GM23248 (cell line): Measurements from ENCODE around the gene PTPRZ1. TPM values are rescaled to one million over a fixed set of nuclear protein-coding genes. Genes with fewer than 3 reads are reported as not detected.

Source experiments
- DNase-seq: peaks from one replicate; pipeline ENCODE4 v3.0.0-alpha.2; 2015
- H2AFZ ChIP-seq: fragments of 200-600 bp; sonication (generic); 2 replicates; pipeline ENCODE4 v1.6.1; 2016; ENCODE audit warnings: antibody characterized with exemption
- H3F3A ChIP-seq: fragments of 200-600 bp; sonication (generic); 2 replicates; pipeline ENCODE4 v1.6.1; 2016; ENCODE audit warnings: mild to moderate bottlenecking, antibody characterized with exemption, mixed run types; ENCODE audit not compliant: insufficient read depth
- H3K27ac ChIP-seq: fragments of 200-600 bp; sonication (generic); 2 replicates; pipeline ENCODE4 v1.5.1; 2016; ENCODE audit warnings: mild to moderate bottlenecking
- H3K27me3 ChIP-seq: fragments of 200-600 bp; sonication (generic); replicated peaks from 2 replicates; pipeline ENCODE4 v1.6.1; 2016; ENCODE audit warnings: mild to moderate bottlenecking; ENCODE audit not compliant: insufficient read depth
- H3K36me3 ChIP-seq: fragments of 200-600 bp; sonication (generic); 2 replicates; pipeline ENCODE4 v1.6.1; 2016; ENCODE audit warnings: low read depth, mild to moderate bottlenecking
- H3K4me1 ChIP-seq: fragments of 200-600 bp; sonication (generic); 2 replicates; pipeline ENCODE4 v1.6.1; 2016; ENCODE audit warnings: mild to moderate bottlenecking; ENCODE audit not compliant: insufficient read depth
- H3K4me2 ChIP-seq: fragments of 200-600 bp; sonication (generic); one replicate; pipeline ENCODE4 v1.6.1; 2016; ENCODE audit warnings: mild to moderate bottlenecking; ENCODE audit not compliant: unreplicated experiment
- H3K4me3 ChIP-seq: fragments of 200-600 bp; sonication (generic); 2 replicates; pipeline ENCODE4 v1.5.1; 2016; ENCODE audit warnings: mild to moderate bottlenecking
- H3K79me2 ChIP-seq: fragments of 200-600 bp; sonication (generic); 2 replicates; pipeline ENCODE4 v1.6.1; 2016; ENCODE audit warnings: mild to moderate bottlenecking; ENCODE audit not compliant: insufficient read depth
- H3K9ac ChIP-seq: fragments of 200-600 bp; sonication (generic); 2 replicates; pipeline ENCODE4 v1.6.1; 2016; ENCODE audit warnings: mild to moderate bottlenecking
- H3K9me2 ChIP-seq: fragments of 200-600 bp; sonication (generic); 2 replicates; pipeline ENCODE4 v1.6.1; 2016; ENCODE audit warnings: mixed run types, mild to moderate bottlenecking, moderate library complexity; ENCODE audit not compliant: insufficient read depth
- H3K9me3 ChIP-seq: fragments of 200-600 bp; sonication (generic); one replicate; pipeline ENCODE4 v1.6.1; 2017; ENCODE audit warnings: low read depth
- H4K20me1 ChIP-seq: fragments of 200-600 bp; sonication (generic); 2 replicates; pipeline ENCODE4 v1.6.0; 2016; ENCODE audit not compliant: insufficient read depth
- EZH2 ChIP-seq: fragments of 200-600 bp; sonication (generic); IDR thresholded peaks from 2 replicates; pipeline ENCODE4 v1.6.1; 2018; ENCODE audit warnings: antibody characterized with exemption, mild to moderate bottlenecking; ENCODE audit not compliant: insufficient read depth, poor library complexity, severe bottlenecking
- EZH2phosphoT487 ChIP-seq: fragments of 200-600 bp; sonication (generic); IDR thresholded peaks from 2 replicates; pipeline ENCODE4 v1.6.1; 2018; ENCODE audit warnings: antibody characterized with exemption, moderate library complexity, mild to moderate bottlenecking, low read depth; ENCODE audit not compliant: insufficient read depth
- WGBS, 2 experiments: methylation state at CpG; one replicate each; pipeline ENCODE4 v1.1.6; 2015 to 2017; ENCODE audit warnings: low lambda C conversion rate in 2 of 2, low coverage in 1 of 2; ENCODE audit errors: missing lambda C conversion rate in 2 of 2; 5-methylcytosine and 5-hydroxymethylcytosine counted together
- in situ Hi-C: fragments of 300-500 bp; cut with MboI; formaldehyde crosslinking; loops from 2 replicates; pipeline ENCODE4 v1.15.0; 2020
- polyA plus RNA-seq: library from polyadenylated mRNA; unstranded; fragments of >200 nt; fragmentation: Nextera tagmentation; extraction: Ambion mirVana; gene quantifications from 2 replicates; pipeline ENCODE4 v1.2.1, GENCODE V29; 2016
- total RNA-seq: library from RNA; depleted of rRNA; stranded (reverse); fragments of >200 nt; shearing (Covaris generic); gene quantifications from 2 replicates; pipeline ENCODE4 v1.2.3, GENCODE V29; 2014

PTPRZ1 gene
- total and polyA plus RNA-seq, 2 experiments from 2014 or later = not detected

DNA sequence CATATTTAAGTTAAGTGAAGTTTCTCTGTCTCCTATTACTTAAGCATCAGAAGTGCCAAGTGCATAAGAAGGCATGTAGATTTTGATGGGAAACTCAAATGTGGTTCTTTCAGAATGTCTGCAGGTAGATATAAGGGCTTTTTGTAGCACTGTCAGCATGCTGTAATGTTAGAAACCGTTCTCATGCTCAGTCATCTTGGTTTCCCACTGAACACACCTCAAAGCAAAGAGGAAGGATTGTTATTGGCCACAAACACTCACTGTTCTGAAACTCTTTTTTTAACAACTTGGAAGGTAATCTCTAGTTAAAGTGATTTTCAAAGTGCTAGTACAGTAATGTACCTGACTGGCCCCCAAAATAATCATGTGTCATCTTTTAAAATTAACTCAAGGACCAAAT, 145.1 kb downstream of the PTPRZ1 start:
- H3K4me1 ChIP-seq = no peaks in the 10 kb centered on the region
- H3K9me3 ChIP-seq = no peaks in the 10 kb centered on the region
- DNase-seq = no peak
- no peaks in the 10 kb centered on the region for H4K20me1 ChIP-seq
- in situ Hi-C loops = no loop called here
- no peaks in the 10 kb centered on the region for H3K27me3 ChIP-seq
- H3F3A ChIP-seq = no peaks in the 10 kb centered on the region
- no peak for TF ChIP-seq EZH2phosphoT487
- TF ChIP-seq EZH2 = no peak
- H3K4me2 ChIP-seq = no peak overlapping the region
- no peak overlapping the region for H3K27ac ChIP-seq
- no peak overlapping the region for H2AFZ ChIP-seq
- H3K79me2 ChIP-seq = no peaks in the 10 kb centered on the region
- no peak overlapping the region for H3K4me3 ChIP-seq
- 50 to 64% methylated on average over 1 of the region's 1 CpG for WGBS, 2 experiments
- no peaks in the 10 kb centered on the region for H3K36me3 ChIP-seq
- H3K9ac ChIP-seq = no peak overlapping the region
- no peaks in the 10 kb centered on the region for H3K9me2 ChIP-seq

DNA sequence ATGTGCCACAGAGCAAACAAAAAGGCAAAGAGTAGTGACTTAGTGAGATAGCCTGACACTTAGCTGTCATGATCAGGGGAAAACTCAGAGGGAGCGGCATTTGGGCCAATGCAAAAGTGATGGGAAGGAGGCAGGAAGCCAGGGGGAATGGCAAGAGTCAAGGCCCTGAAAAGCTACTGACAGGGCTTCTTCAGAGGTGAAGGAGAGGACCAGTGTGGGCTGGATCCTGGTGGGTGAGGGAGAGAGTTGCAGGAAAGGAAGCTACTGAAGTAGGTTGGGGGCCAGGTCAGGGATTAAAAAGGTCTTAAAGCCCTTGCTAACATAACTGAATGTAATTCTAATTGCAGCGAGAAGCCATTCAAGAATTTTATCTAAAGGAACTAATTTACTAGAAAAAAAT, 154.1 kb downstream of the PTPRZ1 start:
- Histone ChIP-seq H3K9ac (no peak overlapping the region), H3K27ac (no peak overlapping the region), H3K9me3 (no peaks in the 10 kb centered on the region), H3K4me1 (no peaks in the 10 kb centered on the region), H3F3A (no peaks in the 10 kb centered on the region), H3K4me2 (no peak overlapping the region), H4K20me1 (no peaks in the 10 kb centered on the region), H3K9me2 (no peaks in the 10 kb centered on the region), H3K79me2 (no peaks in the 10 kb centered on the region), H2AFZ (no peak overlapping the region), H3K36me3 (no peaks in the 10 kb centered on the region), H3K4me3 (no peak overlapping the region), H3K27me3 (peaks cover 3% of the 10 kb centered on the region; the same call in 1 of the 2 replicates)
- TF ChIP-seq EZH2 = no peak
- TF ChIP-seq EZH2phosphoT487 = no peak
- 43 to 50% methylated on average over 2 of the region's 2 CpGs for WGBS, 2 experiments
- DNase-seq = no peak
- in situ Hi-C loops = no loop called here

DNA sequence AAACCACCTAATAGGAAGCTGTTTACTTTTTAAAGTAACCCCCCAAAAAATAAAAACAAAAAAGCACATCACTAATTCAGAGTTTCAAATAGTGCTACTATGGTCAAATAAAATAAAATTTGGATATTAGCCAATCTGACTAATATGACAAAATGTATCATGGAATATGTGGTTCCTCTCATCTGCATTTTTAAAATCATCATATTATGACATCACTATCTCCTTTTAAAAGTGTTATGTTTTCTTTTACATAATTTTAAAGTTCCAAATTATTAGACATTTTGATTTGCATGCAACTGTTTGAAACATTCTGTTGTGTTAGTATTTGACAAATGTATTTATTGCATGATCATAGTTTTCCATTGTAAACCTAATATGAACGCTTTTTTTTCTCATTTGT, 160.7 kb downstream of the PTPRZ1 start:
- Histone ChIP-seq H3K9ac (no peak overlapping the region), H3K4me1 (no peaks in the 10 kb centered on the region), H3K9me3 (no peaks in the 10 kb centered on the region), H3F3A (no peaks in the 10 kb centered on the region), H3K79me2 (no peaks in the 10 kb centered on the region), H3K9me2 (no peaks in the 10 kb centered on the region), H3K36me3 (no peaks in the 10 kb centered on the region), H2AFZ (no peak overlapping the region), H3K4me3 (no peak overlapping the region), H3K27ac (no peak overlapping the region), H3K27me3 (no peaks in the 10 kb centered on the region; the same call in none of the 2 replicates), H4K20me1 (no peaks in the 10 kb centered on the region), H3K4me2 (no peak overlapping the region)
- WGBS, 2 experiments = 42 to 52% methylated on average over 1 of the region's 1 CpG
- in situ Hi-C loops = no loop called here
- DNase-seq = no peak
- TF ChIP-seq EZH2 = no peak
- TF ChIP-seq EZH2phosphoT487 = no peak

DNA sequence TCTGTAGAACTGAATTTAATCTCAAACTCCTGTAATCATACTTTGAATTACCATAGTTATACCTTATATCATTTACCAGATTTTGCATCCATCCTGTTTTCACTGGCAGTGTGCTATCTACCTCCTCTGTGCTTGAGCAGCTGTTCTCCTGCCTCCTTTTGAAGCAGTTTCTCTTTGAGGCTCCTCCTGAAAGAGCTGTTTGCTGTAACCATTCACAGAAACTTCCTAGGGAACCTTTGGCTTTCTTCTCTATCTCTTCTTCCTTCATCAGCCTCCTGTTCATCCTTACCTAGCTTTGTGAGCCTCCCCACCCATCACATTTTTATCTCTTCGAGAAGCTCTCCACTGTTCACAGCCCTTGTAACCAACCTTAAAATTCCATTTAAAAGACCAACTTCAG, 162.9 kb downstream of the PTPRZ1 start:
- WGBS, 2 experiments = 25 to 31% methylated on average over 1 of the region's 1 CpG
- no peak overlapping the region for H3K4me2 ChIP-seq

DNA sequence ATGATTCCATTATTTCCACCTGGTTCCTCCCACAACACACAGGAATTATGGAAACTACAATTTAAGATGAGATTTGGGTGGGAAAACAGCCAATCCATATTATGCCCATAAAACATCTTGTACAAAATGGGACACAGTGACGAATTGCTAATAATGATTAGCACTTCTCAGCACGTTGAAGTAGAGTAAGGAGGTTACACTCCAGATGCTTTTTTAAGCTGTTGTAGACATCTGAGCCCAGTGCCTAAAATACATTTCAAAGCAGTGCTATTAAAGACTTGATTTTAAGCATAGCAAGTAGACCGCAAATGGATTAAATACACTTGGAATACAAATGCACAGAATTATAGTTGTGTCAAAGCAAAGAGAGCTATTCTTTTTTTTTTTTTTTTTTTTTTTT, 165.2 kb downstream of the PTPRZ1 start:
- DNase-seq = no peak
- Histone ChIP-seq H3K9ac (no peak overlapping the region), H4K20me1 (no peaks in the 10 kb centered on the region), H3K4me1 (no peaks in the 10 kb centered on the region), H2AFZ (no peak overlapping the region), H3K27me3 (no peaks in the 10 kb centered on the region; the same call in 1 of the 2 replicates), H3K4me3 (no peak overlapping the region), H3K79me2 (no peaks in the 10 kb centered on the region), H3K4me2 (no peak overlapping the region), H3K9me3 (no peaks in the 10 kb centered on the region), H3K9me2 (no peaks in the 10 kb centered on the region), H3K36me3 (no peaks in the 10 kb centered on the region), H3K27ac (no peak overlapping the region), H3F3A (no peaks in the 10 kb centered on the region)
- 10 to 17% methylated on average over 3 of the region's 3 CpGs for WGBS, 2 experiments
- no peak for TF ChIP-seq EZH2phosphoT487
- TF ChIP-seq EZH2 = no peak
- in situ Hi-C loops = no loop called here

More for the DNA sequence above, 162.9 kb downstream of the PTPRZ1 start:
- TF ChIP-seq EZH2 (no peak), EZH2phosphoT487 (no peak)
- Histone ChIP-seq H3K4me1 (no peaks in the 10 kb centered on the region), H3K79me2 (no peaks in the 10 kb centered on the region), H3K9me2 (no peaks in the 10 kb centered on the region), H3F3A (no peaks in the 10 kb centered on the region), H2AFZ (no peak overlapping the region), H3K9ac (no peak overlapping the region), H4K20me1 (no peaks in the 10 kb centered on the region), H3K9me3 (no peaks in the 10 kb centered on the region), H3K27ac (no peak overlapping the region), H3K36me3 (no peaks in the 10 kb centered on the region), H3K27me3 (no peaks in the 10 kb centered on the region; the same call in 1 of the 2 replicates), H3K4me3 (no peak overlapping the region)
- in situ Hi-C loops = no loop called here
- DNase-seq = no peak
